Stimulated activated CD8-positive, alpha-beta memory T cell treated with anti-CD3 and anti-CD28 coated beads, Interleukin-4, amount 100 ng/mL, for 1 hour (primary cell): ENCODE results near the gene DSP.

ENCODE experiments used
- DNase-seq, 2 donors: peaks; one replicate each; pipeline ENCODE4 v3.0.0-alpha.2; 2020; ENCODE audit warnings: low read depth in 2 of 2, low spot score in 1 of 2

Gene DSP

GRCh38 chr6:7589949-7590917 is 48.8 kb downstream of the DSP start, which contains the start of gene SNRNP48:
SNRNP48 (plus strand) TSS chr6:7590198; CDS start chr6:7590258, 60 bp downstream.
- peak; percentile 70 to 78 for DNase-seq

DNA sequence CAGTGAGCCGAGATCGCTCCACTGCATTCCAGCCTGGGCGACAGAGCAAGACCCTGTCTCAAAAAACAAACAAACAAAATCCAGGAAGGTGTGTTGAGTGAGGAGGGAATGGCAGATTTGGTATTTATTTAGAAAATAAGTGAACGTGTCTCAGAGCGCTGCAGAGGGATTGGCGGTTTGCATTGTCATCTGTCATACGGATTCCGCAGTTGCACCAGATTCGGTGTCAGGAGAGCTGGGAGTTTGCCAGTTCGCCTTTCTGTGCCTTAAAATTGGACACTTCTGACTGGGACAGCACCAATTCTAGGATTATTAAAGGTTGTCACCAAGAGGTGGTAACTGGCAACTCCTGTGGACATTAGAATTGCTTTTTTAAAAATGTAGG is 49.4 kb downstream of the DSP start:
- DNase-seq = no peak

DNA sequence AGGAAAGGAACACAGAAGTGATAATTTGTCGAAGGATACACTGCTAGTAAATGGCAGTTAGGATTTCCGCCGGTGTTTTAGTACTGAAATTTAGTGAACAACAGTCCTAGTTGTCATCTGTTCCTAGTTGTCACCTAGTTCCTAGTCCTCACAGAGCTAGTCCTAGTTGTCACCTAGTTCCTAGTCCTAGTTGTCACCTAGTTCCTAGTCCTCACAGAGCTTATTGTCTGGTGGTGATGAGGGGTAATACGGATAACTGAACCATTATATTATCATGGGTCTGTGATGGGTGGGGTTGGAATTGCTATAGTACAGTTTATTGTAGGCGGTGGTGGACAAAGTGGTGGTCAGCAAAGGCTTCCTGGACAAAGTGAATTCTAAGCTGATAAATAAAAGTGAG is 50.3 kb downstream of the DSP start:
- DNase-seq = no peak

- no peak for DNase-seq
These were observed 51.8 kb downstream of the DSP start for GRCh38 chr6:7593229-7593628.

DNA sequence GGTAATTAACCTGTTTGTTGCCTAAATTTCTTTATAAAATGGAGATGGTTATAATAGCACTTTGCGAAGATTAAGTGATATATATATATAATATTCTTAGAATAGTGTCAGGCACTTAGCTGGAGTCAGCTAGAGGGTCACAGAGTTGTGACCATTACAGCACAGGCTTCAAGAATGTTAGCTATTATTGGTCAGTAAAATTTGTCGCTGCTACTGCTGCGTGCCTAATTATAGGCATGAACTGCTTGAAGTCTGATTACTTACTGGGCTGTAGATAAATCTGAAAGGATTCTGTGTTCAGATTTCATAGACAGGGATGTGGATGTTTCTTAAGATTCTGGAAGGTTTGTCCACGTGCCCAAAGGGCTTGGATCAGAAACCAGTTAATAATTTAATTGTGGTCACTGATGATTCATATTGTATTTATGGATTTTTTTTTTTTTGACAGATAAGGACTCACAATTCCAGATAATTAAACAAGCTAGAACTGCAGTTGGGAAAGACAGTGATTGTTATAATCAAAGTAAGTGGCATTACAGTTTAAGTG is 53.2 kb downstream of the DSP start:
- DNase-seq = no peak

GRCh38 chr6:7604003-7604402 is 62.5 kb downstream of the DSP start:
- DNase-seq = no peak

DNA sequence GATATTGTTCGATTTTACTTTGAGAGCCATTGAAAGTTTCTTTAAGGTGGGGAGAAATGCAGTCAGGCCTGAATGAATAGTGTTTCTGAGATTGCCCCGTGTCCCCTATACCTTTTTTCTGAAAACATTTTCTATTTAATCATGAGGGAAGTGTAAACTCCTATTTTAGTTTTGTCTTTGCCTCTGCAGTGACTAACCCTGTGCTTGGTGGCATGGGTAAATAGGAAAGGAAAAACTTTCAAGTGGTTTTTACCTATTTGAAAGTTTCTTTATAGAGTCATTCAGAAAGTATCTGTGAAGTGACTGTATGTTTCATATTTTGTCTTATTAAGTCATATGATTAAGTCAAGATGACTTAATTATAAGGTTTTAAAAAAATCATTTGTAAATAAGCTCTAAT is 63.0 kb downstream of the DSP start:
- DNase-seq = no peak

DNA sequence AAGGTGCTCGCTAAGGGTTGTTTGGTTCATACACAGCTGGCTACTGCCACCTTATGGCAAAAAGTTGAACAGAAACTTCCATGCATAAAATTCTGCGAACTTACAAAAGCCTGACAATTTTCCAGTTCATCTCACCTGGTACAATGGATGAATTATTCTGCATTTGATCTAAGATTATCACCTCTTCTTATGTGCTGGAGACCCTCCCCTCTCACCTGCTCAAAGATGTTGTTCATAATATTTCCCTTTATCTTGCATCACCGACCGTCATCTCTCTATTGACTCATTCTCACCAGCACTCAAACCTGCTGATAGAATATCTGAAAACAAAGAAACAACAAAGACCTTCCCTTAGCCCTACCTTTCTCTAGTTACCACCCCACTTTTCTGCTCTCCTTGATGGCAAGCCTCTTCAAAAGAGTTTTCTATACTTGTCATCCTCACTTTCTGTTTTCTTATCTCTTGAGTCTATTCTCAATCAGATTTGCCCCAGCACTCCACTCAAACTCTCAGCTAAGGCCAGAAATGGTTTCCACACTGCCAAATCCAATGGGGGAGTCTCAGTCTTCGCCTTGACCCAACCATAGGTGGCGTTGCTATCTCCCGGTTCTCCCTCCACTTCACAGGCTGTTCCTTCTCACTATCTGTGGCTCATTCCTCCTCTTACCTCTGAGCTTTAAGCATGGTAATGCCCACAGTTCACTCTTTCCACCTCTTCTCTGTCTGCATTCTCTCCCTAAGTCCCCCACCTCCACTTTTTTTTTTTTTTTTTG is 74.3 kb downstream of the DSP start:
- no peak for DNase-seq

- no peak for DNase-seq
These were observed 76.6 kb downstream of the DSP start for GRCh38 chr6:7617801-7618764.

DNA sequence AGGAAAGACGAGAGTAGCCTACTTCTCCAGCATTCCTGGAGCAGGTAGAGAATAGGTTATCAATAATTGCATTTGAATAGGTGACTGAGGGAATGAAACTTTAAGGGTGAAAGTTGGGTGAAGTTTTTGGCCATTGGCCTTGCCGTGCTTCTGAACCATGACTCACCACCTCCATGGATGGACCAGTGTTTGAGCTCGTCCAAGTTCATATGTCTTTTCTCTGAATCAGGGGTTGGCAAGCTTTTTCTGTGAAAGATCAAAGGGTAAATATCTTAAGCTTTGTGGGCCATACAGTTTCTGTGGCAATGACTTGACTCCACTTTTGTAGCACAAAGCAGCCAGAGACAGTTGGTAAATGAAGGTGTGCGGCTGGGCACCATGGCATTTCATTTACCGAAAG is 80.3 kb downstream of the DSP start:
- no peak for DNase-seq

DNA sequence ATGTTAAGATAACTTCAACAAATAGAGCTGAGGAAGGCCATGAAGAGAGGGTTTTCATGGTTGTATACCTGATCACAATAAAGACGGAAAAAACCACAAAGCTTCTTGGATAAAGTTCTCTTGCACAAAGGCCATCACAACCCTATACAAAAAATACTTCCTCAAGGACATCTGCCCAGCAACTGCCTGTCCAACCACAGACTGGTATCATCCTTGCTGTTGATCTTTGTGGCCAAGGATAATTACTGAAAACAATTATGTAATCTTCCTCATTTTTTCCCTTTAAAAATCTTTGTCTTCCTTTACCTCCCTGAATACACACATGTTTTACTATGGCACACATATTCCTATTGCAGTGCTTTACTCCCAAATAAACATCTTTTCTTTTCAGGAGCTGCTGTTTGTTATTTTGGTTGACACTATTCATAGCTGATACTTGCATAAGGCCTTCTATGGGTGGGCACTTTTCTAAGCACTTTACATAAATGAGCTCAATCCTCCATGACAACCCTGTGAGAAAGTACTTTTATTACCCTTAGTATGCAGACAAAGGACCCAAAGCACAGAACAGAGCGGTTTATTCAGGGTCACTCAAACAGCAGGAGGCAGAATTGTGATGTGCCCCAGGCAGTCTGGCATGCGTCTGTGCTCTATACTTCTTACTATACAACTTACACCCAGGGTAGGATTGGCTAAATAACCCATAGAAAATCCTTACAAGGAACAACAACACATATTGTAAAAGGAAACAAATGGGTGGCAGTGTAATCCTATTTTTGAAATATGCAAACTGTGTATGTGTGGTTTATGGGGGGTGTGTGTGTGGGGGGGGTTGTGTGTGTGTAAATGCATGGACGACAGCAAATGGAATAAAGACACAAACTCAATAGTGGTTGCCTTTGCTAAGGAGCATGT is 83.6 kb downstream of the DSP start:
- DNase-seq = no peak

DNA sequence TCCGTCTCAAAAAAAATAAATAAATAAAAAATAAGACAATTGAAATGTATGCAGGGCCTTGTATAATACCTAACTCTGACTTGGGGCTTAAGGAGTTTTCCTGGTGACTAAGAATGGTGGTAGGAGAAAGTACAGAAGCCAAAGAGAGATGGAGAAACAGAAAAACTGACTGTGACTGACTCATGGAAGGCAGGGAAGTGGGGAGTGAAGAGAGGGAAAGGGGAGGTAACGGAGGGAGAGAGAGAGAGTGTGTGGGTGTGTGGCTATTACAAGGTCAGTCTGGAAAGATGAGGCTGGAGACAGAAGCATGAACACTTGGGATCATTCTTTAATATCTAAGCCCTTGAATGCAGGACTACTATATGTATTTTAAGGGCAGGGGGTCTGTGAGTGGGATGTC is 87.0 kb downstream of the DSP start:
- DNase-seq = no peak

- no peak for DNase-seq
These were observed 87.4 kb downstream of the DSP start for GRCh38 chr6:7628909-7629308.

DNA sequence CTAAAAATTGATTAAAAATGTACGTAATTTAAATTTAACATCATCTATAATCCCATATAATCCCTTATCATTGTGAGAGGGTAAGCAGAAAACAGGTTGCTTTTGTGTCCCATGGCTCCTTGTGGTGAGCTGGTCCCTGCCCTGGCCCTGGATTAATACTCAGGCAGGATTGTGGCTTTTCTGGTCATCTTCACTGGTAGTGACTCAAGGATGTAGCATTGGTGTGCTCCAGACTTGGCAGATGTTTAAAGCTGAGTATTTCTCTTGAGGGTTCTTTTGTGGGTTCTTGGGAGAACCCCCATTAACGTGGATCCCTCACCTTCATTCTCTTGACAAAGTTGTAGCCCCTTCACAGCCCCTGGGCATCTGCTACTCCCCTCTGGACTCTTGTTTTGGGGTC is 87.8 kb downstream of the DSP start:
- no peak for DNase-seq

DNA sequence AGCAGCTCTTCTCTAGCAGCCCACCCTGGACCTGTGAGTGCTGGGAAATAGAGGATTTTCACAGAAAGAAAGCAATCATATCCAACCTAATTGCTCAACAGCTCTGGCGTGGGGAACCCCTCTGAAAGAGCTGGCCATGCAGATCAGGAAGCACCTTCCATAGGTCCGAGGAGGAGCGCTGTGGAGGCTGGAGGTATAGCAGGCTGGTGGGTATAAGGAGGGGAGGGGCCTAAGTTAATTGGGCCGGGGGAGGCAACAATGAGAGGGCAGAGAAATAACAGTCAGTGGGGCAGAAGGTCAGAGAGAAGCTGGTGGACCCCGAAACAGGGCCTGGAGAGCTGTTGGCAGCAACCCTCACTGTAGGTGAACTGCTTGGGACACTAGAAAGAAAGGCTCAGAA is 89.3 kb downstream of the DSP start:
- no peak for DNase-seq

DNA sequence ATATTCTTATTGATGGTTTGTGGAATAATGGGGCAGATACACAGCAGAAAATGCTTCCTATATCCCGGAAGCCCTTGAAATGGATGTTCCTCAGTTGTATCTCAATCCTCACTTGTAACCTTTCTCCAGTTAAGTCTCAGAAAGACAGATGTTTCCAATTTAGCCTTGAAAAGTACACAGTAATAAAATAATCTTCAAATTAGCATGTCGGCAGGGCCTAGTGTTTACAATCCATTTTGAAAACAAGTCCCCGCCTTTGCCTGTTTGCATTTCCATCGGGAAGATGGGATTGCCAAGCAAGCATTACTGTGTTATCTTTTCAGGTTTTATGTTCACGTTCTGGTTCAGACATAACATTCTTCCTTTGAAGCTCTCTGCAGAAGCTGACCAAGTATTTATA is 90.0 kb downstream of the DSP start:
- no peak for DNase-seq

DNA sequence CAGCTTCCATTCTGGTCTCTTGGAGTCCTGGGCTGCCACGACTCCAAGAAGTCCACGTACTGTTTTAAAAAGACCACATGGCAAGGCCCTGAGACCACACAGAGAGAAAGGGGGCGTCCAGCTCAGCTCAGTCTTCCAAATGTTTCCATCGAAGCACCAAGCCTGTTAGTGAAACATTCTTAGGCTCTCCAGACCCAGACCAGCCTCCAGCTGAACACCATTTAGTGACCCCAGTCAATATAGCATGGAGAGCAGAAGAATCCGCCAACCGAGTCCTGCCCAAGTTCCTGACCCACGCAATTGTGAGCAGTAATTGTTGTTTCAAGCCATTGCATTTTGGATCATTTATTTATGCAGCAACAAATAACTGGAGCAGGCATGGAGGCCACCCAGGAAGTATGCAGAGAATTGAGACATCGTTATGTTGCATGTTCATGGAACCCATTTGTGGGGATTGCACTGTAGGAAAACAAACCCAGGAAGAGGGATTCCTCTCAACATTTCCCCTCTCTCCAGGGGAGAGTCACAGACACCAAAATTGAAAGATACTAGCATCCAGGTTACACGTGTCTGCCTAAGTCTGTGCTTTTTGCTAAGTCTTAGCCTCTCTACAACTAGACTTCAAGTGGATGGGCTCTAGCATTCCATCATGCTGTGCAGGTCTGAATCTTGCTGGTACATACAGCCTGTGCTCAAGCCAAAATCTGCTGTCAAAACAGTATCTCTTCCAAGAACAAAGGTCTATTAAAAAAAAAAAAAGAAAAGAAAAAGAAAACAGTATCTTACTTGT is 91.2 kb downstream of the DSP start:
- DNase-seq = no peak

DNA sequence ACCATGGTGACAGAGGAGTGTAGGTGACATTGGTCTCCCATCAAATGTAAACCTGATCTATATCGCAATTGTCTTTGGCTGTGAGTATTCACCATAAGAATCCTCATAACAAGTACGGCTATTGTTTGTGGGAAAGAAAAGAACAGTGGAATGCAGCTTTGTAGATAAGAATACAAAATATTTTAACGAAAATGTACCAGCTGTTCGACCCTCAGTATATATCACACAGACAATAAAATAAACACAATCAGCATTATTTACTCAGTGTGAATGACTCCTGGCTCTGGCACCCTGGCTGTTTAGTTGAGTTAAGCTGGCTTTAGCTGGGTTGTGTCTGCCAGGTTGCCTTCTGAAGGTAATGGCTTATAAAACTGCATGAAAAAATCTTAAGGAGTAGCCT is 91.9 kb downstream of the DSP start:
- DNase-seq = no peak

DNA sequence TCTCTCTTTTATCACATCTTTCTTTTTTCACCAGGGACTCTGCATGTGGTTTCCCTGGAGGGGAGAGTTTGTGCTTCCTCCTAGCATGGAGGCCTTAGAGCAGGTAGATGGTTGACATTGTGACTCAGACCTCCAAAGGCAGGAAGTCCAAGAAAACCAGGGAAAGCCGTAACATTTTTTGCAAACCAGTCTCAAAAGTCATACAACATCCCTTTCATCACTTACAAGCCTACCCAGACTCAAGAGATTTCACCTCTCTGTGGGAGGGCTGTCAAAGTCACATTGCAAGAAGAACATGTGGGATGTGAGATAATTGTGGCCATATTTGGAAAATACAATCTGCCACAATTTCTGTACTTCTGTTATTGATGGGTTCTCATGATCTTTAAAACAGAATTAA is 94.7 kb downstream of the DSP start:
- no peak for DNase-seq
